HCT116 (cell line): ENCODE measurements around the gene EXD3. TPM values are rescaled to one million over a fixed set of nuclear protein-coding genes. Genes with fewer than 3 reads are reported as not detected.

ENCODE experiments used
- ATAC-seq: fragments of 200-7000 bp; cut with Tn5 transposase; 2 replicates; pipeline ENCODE4 v1.9.1; 2020; ENCODE audit warnings: mild to moderate bottlenecking, moderate library complexity
- BruUV-seq: library from RNA; stranded (reverse); fragments of 400-500 nt; replicated peaks from 2 replicates; lab custom pipeline; 2021; lab: Mats Ljungman, UMichigan
- CTCF ChIA-PET: fragments of 300-600 bp; sonication (Branson Sonifier 250); formaldehyde crosslinking; loops from one replicate; lab custom pipeline; 2021; ENCODE audit warnings: antibody characterized with exemption; lab: Charles Lee
- POLR2A ChIA-PET: fragments of 300-600, 350-600 bp; sonication (Branson Sonifier 250); formaldehyde crosslinking; loops from one replicate; lab custom pipeline; 2021; ENCODE audit warnings: antibody characterized with exemption; lab: Charles Lee
- RAD21 ChIA-PET, 2 experiments: fragments of 300-600 bp; sonication (Branson Sonifier 250); formaldehyde crosslinking; loops; one replicate each; lab custom pipeline; 2023; ENCODE audit warnings: low total read pairs in 2 of 2; ENCODE audit not compliant: uncharacterized antibody in 2 of 2, unreplicated experiment in 2 of 2, low non-redundant PET in 1 of 2; lab: Charles Lee
- DNase-seq: peaks from one replicate; pipeline ENCODE4 v3.0.0-alpha.2; 2010; ENCODE audit warnings: low read depth, low spot score
- H2AFZ ChIP-seq: fragments of 200-600 bp; shearing (Covaris generic), sonication (generic); 2 replicates; pipeline ENCODE4 v1.6.1; 2017; ENCODE audit warnings: low read depth, mixed run types, mixed read lengths, antibody characterized with exemption, low read length; ENCODE audit not compliant: poor library complexity, severe bottlenecking
- H3K27ac ChIP-seq: 2 replicates; pipeline ENCODE4 v1.5.1; 2012; ENCODE audit warnings: low read depth, low read length
- H3K27me3 ChIP-seq: fragments of 200-600 bp; sonication (generic); 2 replicates; pipeline ENCODE4 v1.6.1; 2016; ENCODE audit warnings: mixed run types, low read length, mixed read lengths; ENCODE audit not compliant: insufficient read depth
- H3K36me3 ChIP-seq, 2 experiments: fragments of 200-500 bp in 1 of 2; fragments of 200-600 bp in 1 of 2; sonication (Bioruptor generic) in 1 of 2; sonication (generic) in 1 of 2; 2 replicates each; pipeline versions ENCODE4 v1.5.1 to v1.6.1; 2014 to 2016; ENCODE audit warnings: low read length in 2 of 2, inconsistent platforms in 1 of 2, mixed read lengths in 1 of 2, mixed run types in 1 of 2; ENCODE audit not compliant: insufficient read depth in 2 of 2, control insufficient read depth in 1 of 2
- H3K4me1 ChIP-seq, 2 experiments: fragments of 200-600 bp in 1 of 2; sonication (generic) in 1 of 2; 2 replicates each; pipeline versions ENCODE4 v1.5.1 to v1.6.1; 2012 to 2017; ENCODE audit warnings: low read length in 2 of 2, inconsistent platforms in 1 of 2, mild to moderate bottlenecking in 1 of 2, mixed read lengths in 1 of 2, mixed run types in 1 of 2, moderate library complexity in 1 of 2; ENCODE audit not compliant: insufficient read depth in 2 of 2, control insufficient read depth in 1 of 2
- H3K4me2 ChIP-seq: fragments of 200-600 bp; sonication (generic); 2 replicates; pipeline ENCODE4 v1.6.1; 2017; ENCODE audit warnings: mixed run types, low read length, mixed read lengths
- H3K4me3 ChIP-seq, 2 experiments: fragments of 200-600 bp in 1 of 2; sonication (generic) in 1 of 2; replicated peaks in 1 of 2; 2 replicates each; pipeline ENCODE4 v1.5.1; 2011 to 2016; ENCODE audit warnings: low read length in 2 of 2, control low read depth in 1 of 2, low read depth in 1 of 2, mild to moderate bottlenecking in 1 of 2, mixed read lengths in 1 of 2, mixed run types in 1 of 2
- H3K79me2 ChIP-seq: fragments of 200-600 bp; sonication (generic); 2 replicates; pipeline ENCODE4 v1.6.1; 2017; ENCODE audit warnings: mild to moderate bottlenecking, mixed run types, low read length, moderate library complexity, mixed read lengths; ENCODE audit not compliant: insufficient read depth
- H3K9ac ChIP-seq: fragments of 200-600 bp; sonication (generic); 2 replicates; pipeline ENCODE4 v1.6.1; 2016; ENCODE audit warnings: low read length, mixed read lengths
- H3K9me2 ChIP-seq: fragments of 200-600 bp; sonication (generic), shearing (Covaris generic); 2 replicates; pipeline ENCODE4 v1.6.1; 2017; ENCODE audit warnings: mixed run types, mild to moderate bottlenecking, moderate library complexity; ENCODE audit not compliant: insufficient read depth
- H3K9me3 ChIP-seq, 2 experiments: fragments of 200-500 bp in 1 of 2; fragments of 200-600 bp in 1 of 2; sonication (Bioruptor generic) in 1 of 2; sonication (generic) in 1 of 2; 2 replicates each; pipeline ENCODE4 v1.6.1; 2014 to 2017; ENCODE audit warnings: low read length in 2 of 2, mixed read lengths in 2 of 2, inconsistent platforms in 1 of 2, low read depth in 1 of 2, mild to moderate bottlenecking in 1 of 2, mixed run types in 1 of 2, moderate library complexity in 1 of 2; ENCODE audit not compliant: control insufficient read depth in 1 of 2, insufficient read depth in 1 of 2
- H4K20me1 ChIP-seq: fragments of 200-600 bp; sonication (generic), shearing (Covaris generic); 2 replicates; pipeline ENCODE4 v1.6.1; 2017; ENCODE audit warnings: mixed run types, mild to moderate bottlenecking, moderate library complexity; ENCODE audit not compliant: insufficient read depth
- CBX3 ChIP-seq: IDR thresholded peaks from 2 replicates; pipeline ENCODE4 v1.6.1; 2012; ENCODE audit warnings: low read depth
- CTCF ChIP-seq, 3 experiments: fragments of 200-600 bp in 1 of 3; sonication (generic) in 1 of 3; IDR thresholded peaks in 2 of 3; conservative IDR thresholded peaks in 1 of 3; 2 replicates each; pipeline ENCODE4 v1.5.1; 2012 to 2017; ENCODE audit warnings: low read depth in 2 of 3, low read length in 2 of 3, antibody characterized with exemption in 1 of 3, borderline replicate concordance in 1 of 3, control low read depth in 1 of 3, mild to moderate bottlenecking in 1 of 3, mixed read lengths in 1 of 3, mixed run types in 1 of 3, moderate library complexity in 1 of 3; ENCODE audit not compliant: insufficient read depth in 1 of 3
- EGR1 ChIP-seq: IDR thresholded peaks from 2 replicates; pipeline ENCODE4 v1.6.1; 2012; ENCODE audit warnings: low read depth
- EZH2 ChIP-seq: fragments of 200-600 bp; sonication (generic); IDR thresholded peaks from 2 replicates; pipeline ENCODE4 v1.6.1; 2017; ENCODE audit warnings: antibody characterized with exemption, mixed run types
- FOSL1 ChIP-seq: IDR thresholded peaks from 2 replicates; pipeline ENCODE4 v1.6.1; 2012; ENCODE audit warnings: low read depth
- POLR2A ChIP-seq: IDR thresholded peaks from 2 replicates; pipeline ENCODE4 v1.7.0; 2011; ENCODE audit warnings: borderline replicate concordance; ENCODE audit not compliant: insufficient read depth, insufficient read length; ENCODE audit errors: extremely low read depth
- POLR2AphosphoS5 ChIP-seq: IDR thresholded peaks from 2 replicates; pipeline ENCODE4 v1.6.1; 2011; ENCODE audit warnings: mild to moderate bottlenecking, low read depth, low read length, moderate library complexity
- TCF7L2 ChIP-seq: IDR thresholded peaks from 2 replicates; pipeline ENCODE4 v1.7.0; 2011; ENCODE audit warnings: borderline replicate concordance, inconsistent platforms; ENCODE audit not compliant: insufficient read depth, insufficient read length; ENCODE audit errors: extremely low read depth
- ZBTB33 ChIP-seq: IDR thresholded peaks from 2 replicates; pipeline ENCODE4 v1.6.1; 2011; ENCODE audit warnings: mild to moderate bottlenecking, low read length, moderate library complexity; ENCODE audit not compliant: insufficient replicate concordance; ENCODE audit errors: extremely low read depth
- ZFX ChIP-seq: fragments of 450-650 bp; IDR thresholded peaks from 2 replicates; pipeline ENCODE4 v1.6.1; 2017
- ZNF274 ChIP-seq: fragments of 200-500 bp; sonication (Bioruptor generic); IDR thresholded peaks from 2 replicates; pipeline ENCODE4 v1.6.1; 2014; ENCODE audit warnings: mild to moderate bottlenecking, low read depth, low read length, inconsistent platforms
- intact Hi-C: fragments of 100-400 bp; cut with micrococcal nuclease; formaldehyde crosslinking; loops from 2 replicates; pipeline ENCODE4 v1.10.0; 2022
- total RNA-seq: library from RNA; stranded (reverse); gene quantifications from one replicate; pipeline ENCODE4 v1.2.1, GENCODE V29; 2021; ENCODE audit not compliant: unreplicated experiment

Gene EXD3
- total RNA-seq, 1 experiment from 2014 or later, result 25.4 TPM

GRCh38 chr9:137407590-137408300 is 15.2 kb downstream of the EXD3 start:
- H3K9ac ChIP-seq, result peak overlapping the region; percentile 60
- no peaks in the 10 kb centered on the region for H3K9me2 ChIP-seq
- H3K79me2 ChIP-seq, result peaks cover 7% of the 10 kb centered on the region; the same call in 1 of the 2 replicates
- H3K27ac ChIP-seq, result no peak overlapping the region; the same call in 1 of the 2 replicates
- H2AFZ ChIP-seq, result no peak overlapping the region
- intact Hi-C loops, result loop anchor here (2.0 kb wide), 2 partner anchors 107 to 121 kb away; no protein-coding TSS in a partner anchor
- H3K27me3 ChIP-seq, result no peaks in the 10 kb centered on the region
- ChIA-PET CTCF (interaction anchor here (0.7 to 1.4 kb wide), 4 partner anchors 16 to 171 kb away, joined by 3 read pairs; no protein-coding TSS in a partner anchor), POLR2A (no interaction called here), RAD21 (interaction anchor here in 1 of 2 experiments (0.6 kb wide), 1 partner anchor 15 kb away, joined by 14 read pairs; the partner anchor contains the start of genes EXD3 and NOXA1)
- TF ChIP-seq ZFX (no peak), ZNF274 (no peak), POLR2A (no peak)
- peak overlapping the region in 1 of 2 experiments; percentile 51; a peak in 1 of 4 replicates for H3K4me3 ChIP-seq
- no peak for DNase-seq
- peaks cover 33 to 55% of the 10 kb centered on the region in 2 experiments for H3K4me1 ChIP-seq
- H3K9me3 ChIP-seq, result no peaks in the 10 kb centered on the region
- H3K36me3 ChIP-seq, result no peaks in the 10 kb centered on the region
- H4K20me1 ChIP-seq, result no peaks in the 10 kb centered on the region
- no TSS peak for BruUV-seq
- no peak for ATAC-seq
- H3K4me2 ChIP-seq, result peak overlapping the region; percentile 82

GRCh38 chr9:137406876-137407589 is 15.9 kb downstream of the EXD3 start:
- peaks cover 7% of the 10 kb centered on the region; the same call in 1 of the 2 replicates for H3K79me2 ChIP-seq
- H3K9me3 ChIP-seq, result no peaks in the 10 kb centered on the region
- ChIA-PET CTCF (interaction anchor here (1.0 kb wide), 1 partner anchor 17 kb away, joined by 3 read pairs; no protein-coding TSS in a partner anchor), POLR2A (no interaction called here), RAD21 (no interaction called here)
- H3K27ac ChIP-seq, result no peak overlapping the region; the same call in 1 of the 2 replicates
- intact Hi-C loops, result loop anchor here (2.0 kb wide), 2 partner anchors 106 to 120 kb away; no protein-coding TSS in a partner anchor
- no peaks in the 10 kb centered on the region for H4K20me1 ChIP-seq
- no peaks in the 10 kb centered on the region for H3K36me3 ChIP-seq
- peak overlapping the region; percentile 26 to 51 for H3K4me3 ChIP-seq
- TF ChIP-seq POLR2AphosphoS5 (no peak), ZFX (peak; percentile 59; the same call in 1 of the 2 replicates), FOSL1 (no peak), ZBTB33 (no peak), CBX3 (no peak), EZH2 (no peak), CTCF (IDR thresholded peaks at IDR 0.05 in 2 of 3, conservative IDR thresholded peaks at IDR 0.05 in 1 of 3; ENCODE audit: borderline replicate concordance in 1 of 3, insufficient read depth in 1 of 3, low read depth in 2 of 3, low read length in 2 of 3) (peak in 2 of 3 experiments; percentile 58 to 81; a peak in 4 of 6 replicates), EGR1 (no peak), TCF7L2 (no peak)
- BruUV-seq, result no TSS peak
- ATAC-seq (peak; percentile 79), DNase-seq (no peak)
- peaks cover 26 to 50% of the 10 kb centered on the region in 2 experiments for H3K4me1 ChIP-seq
- H3K4me2 ChIP-seq, result peak overlapping the region; percentile 82
- H2AFZ ChIP-seq, result no peak overlapping the region
- no peaks in the 10 kb centered on the region for H3K9me2 ChIP-seq
- H3K27me3 ChIP-seq, result no peaks in the 10 kb centered on the region
- H3K9ac ChIP-seq, result peak overlapping the region; percentile 60
